Stimulated activated CD8-positive, alpha-beta memory T cell treated with anti-CD3 and anti-CD28 coated beads, Interleukin-4, amount 100 ng/mL, for 1 hour (primary cell): ENCODE data around the gene KRTAP9-6.
"Not testable (repeated sequence)": the region's sequence is repeated elsewhere in the genome, so short reads cannot be mapped to it uniquely, and the experiment has no call there.

Experiments
- DNase-seq, 2 donors: peaks; one replicate each; pipeline ENCODE4 v3.0.0-alpha.2; 2020; ENCODE audit warnings: low read depth in 2 of 2, low spot score in 1 of 2

The KRTAP9-6 gene, protein sequence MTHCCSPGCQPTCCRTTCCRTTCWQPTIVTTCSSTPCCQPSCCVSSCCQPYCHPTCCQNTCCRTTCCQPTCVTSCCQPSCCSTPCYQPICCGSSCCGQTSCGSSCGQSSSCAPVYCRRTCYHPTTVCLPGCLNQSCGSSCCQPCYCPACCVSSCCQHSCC

DNA sequence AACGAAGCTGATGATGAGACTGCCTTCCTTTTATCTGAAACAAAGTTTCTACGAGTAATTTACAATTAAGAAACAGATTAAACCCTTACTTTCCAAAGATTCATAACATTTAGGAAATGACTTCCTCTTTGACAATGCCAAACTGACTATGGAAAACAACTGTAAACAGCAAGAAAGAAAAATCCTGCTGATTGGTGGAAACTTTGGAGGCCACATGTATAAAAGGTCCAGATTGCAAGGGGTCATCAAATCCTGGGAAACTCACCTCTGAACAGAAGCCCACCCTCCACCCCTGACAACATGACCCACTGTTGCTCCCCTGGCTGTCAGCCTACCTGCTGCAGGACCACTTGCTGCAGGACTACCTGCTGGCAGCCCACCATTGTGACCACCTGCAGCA, at the start of gene KRTAP9-6:
KRTAP9-6 (plus strand) TSS at position 301 of the 400 bp plus-strand sequence; CDS start at position 301, 0 bp downstream.
- no peak for DNase-seq

DNA sequence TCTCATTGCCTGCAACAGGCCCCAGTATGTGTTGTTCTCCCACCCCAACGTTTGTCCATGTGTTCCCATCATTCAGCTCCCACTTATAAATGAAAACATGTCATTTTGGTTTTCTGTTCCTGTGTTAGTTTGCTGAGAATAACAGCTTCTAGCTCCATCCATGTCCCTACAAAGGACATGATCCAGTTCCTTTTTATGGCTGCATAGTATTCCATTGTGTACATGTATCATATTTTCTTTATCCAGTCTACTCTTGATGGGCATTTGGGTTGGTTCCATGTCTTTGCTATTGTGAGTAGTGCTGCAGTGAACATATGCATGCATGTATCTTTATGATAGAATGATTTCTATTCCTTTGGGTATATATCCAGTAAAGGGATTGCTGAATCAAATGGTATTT, 49.5 kb upstream of the KRTAP9-6 start:
- DNase-seq: no peak

DNA sequence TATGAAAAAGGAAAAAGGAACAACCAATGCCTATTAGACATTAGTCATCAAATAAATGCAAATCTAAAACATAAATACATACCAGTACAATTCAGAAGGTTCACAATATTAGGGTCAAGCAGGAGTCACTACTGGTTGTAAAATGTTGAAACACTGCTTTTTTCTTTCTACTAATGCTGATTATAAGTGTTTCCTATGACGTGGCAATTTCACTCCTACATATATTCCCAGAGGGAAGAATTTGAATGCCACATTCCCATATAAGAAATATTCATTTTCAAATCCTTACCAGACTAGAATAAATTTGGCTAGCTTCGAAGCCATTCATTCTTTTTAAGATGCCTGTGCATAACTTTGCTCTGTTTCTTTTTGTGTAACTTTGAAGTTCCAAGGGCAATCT, 41.4 kb upstream of the KRTAP9-6 start:
- DNase-seq: no peak

DNA sequence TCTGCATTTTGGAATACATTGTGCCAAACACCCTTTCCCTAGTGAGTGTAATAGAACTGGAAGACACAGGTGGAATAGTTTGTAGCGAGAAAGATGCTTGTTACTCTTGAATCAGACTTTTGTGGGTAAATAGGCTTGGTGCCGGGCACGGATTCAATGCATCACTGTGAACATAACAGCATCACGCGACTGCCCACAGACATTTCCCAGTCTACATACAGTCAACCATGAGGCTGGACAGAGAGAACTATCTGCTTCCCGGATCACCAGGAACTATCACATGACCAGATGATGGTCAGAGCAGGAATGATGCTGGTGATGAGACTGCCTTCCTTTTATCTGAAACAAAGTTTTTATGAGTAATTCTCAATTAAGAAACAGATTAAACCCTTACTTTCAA, 39.1 kb upstream of the KRTAP9-6 start:
- DNase-seq: no peak

DNA sequence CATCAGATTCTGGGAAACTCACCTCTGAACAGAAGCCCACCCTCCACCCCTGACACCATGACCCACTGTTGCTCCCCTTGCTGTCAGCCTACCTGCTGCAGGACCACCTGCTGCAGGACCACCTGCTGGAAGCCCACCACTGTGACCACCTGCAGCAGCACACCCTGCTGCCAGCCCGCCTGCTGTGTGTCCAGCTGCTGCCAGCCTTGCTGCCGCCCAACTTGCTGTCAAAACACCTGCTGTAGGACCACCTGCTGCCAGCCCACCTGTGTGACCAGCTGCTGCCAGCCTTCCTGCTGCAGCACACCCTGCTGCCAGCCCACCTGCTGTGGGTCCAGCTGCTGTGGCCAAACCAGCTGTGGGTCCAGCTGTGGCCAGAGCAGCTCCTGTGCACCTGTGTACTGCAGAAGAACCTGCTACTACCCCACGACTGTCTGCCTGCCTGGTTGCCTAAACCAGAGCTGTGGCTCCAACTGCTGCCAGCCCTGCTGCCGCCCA, 38.5 kb upstream of the KRTAP9-6 start, which contains the start of gene KRTAP9-2:
KRTAP9-2 (plus strand) TSS at position 51 of the 498 bp plus-strand sequence; CDS start at position 58, 7 bp downstream.
- DNase-seq: not testable (repeated sequence)

DNA sequence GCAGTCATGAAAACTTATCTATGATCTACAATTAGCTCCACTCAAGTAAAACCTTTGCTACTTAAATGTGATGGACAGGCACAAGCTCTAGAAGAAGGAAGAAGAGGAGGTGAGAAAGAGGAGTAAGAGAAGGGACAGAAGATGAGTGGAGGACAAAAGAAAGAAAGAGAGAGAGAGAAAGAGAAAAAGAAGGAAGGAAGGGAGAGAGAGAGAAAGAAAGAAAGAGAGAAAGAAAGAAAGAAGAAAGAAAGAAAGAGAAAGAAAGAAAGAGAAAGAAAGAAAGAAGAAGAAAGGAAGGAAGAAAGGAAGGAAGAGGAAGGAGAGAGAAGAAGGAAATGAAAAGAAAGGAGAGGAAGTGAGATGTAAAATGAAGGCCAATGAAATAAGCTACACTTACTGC, 35.1 kb upstream of the KRTAP9-6 start:
- no peak for DNase-seq

DNA sequence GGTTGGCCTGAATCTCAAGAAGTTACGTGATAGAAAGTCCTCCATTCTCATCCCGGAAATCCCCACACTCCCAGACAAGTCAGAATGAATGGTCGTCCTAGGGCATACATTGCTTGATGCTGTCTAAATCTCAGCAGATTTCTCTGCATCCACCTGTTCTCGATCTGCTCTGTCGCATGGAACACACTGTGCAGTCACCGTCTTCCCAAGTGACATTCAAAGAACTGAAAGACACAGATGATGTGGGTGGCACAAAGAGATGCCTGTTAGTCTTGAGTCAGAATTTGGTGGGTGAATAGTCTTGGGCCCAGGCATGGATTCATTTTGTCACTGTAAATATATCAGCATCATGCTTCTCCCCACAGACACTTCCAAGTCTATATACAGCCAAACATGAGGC, 33.4 kb upstream of the KRTAP9-6 start:
- DNase-seq: no peak

DNA sequence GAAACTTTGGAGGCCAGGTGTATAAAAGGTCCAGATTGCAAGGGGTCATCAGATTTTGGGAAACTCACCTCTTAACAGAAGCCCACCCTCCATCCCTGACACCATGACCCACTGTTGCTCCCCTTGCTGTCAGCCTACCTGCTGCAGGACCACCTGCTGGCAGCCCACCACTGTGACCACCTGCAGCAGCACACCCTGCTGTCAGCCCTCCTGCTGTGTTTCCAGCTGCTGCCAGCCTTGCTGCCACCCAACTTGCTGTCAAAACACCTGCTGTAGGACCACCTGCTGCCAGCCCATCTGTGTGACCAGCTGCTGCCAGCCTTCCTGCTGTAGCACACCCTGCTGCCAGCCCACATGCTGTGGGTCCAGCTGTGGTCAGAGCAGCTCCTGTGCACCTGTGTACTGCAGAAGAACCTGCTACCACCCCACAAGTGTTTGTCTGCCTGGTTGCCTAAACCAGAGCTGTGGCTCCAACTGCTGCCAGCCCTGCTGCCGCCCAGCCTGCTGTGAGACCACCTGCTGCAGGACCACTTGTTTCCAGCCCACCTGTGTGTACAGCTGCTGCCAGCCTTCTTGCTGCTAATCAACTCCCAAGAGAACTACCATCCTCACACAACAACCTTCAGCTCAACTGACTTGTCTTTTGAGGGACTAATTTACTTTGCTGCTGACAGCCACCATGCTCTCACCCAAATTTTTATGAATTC, 32.6 kb upstream of the KRTAP9-6 start, which contains the start of gene KRTAP9-3:
KRTAP9-3 (plus strand) TSS at position 51 of the 707 bp plus-strand sequence; CDS start at position 104, 53 bp downstream.
- not testable (repeated sequence) for DNase-seq

DNA sequence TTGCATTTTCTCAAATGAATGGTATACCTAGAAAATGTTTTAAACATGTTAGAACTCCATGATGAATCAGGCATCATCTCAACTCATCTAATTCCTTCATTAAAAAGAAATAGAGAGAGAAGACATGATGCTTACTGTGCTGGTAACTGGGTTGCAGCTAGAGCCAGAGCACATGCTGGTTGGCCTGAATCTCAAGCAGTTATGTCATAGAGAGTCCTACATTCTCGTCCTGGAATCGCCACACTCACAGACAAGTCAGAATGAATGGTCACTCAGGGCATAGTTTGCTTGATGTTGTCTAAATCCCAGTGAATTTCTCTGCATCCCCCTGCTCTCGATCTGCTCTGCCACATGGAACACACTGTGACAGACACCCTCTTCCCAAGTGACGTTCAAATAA, 28.1 kb upstream of the KRTAP9-6 start:
- not testable (repeated sequence) for DNase-seq

DNA sequence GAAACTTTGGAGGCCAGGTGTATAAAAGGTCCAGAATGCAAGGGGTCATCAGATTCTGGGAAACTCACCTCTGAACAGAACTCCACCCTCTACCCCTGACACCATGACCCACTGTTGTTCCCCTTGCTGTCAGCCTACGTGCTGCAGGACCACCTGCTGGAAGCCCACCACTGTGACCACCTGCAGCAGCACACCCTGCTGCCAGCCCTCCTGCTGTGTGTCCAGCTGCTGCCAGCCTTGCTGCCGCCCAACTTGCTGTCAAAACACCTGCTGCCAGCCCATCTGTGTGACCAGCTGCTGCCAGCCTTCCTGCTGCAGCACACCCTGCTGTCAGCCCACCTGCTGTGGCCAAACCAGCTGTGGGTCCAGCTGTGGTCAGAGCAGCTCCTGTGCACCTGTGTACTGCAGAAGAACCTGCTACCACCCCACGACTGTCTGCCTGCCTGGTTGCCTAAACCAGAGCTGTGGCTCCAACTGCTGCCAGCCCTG, 27.2 kb upstream of the KRTAP9-6 start, which contains the start of gene KRTAP9-8:
KRTAP9-8 (plus strand) TSS at position 51 of the 489 bp plus-strand sequence; CDS start at position 104, 53 bp downstream.
- not testable (repeated sequence) for DNase-seq

DNA sequence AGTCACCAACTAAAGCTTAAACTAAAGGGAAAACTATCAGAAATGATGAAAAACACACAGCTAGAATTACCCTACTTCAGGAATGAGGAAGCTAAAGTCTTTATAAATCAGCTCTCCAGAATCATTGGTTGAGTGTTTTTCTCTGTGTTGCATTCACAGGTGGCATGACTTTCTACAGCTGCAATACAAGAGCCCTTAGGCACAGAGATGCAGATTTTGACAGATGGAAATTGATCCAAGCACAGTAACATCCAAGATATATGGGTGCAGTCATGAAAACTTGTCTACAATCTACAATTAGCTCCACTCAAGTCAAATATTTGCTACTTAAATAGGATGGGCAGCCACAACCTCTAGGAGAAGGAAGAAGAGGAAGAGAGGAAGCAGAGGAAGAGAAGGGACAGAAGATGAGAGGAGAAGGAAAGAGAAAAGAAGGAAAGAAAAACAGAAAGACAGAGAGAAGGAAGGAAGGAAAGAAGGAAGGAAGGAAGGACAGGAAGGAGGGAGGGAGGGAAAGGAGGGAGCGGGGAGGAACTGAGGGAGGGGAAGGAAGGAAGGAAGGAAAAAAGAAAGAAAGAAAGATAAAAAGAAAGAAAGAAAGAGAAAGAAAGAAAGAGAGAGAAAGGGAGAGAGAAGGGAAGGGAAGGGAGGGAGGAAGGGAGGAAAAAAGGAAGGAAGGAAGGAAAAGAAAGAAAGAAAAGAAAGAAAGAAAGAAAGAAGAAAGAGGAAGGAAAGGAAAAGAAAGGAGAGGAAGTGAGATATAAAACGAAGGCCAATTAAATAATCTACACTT, 18.0 kb upstream of the KRTAP9-6 start:
- DNase-seq: not testable (repeated sequence)

DNA sequence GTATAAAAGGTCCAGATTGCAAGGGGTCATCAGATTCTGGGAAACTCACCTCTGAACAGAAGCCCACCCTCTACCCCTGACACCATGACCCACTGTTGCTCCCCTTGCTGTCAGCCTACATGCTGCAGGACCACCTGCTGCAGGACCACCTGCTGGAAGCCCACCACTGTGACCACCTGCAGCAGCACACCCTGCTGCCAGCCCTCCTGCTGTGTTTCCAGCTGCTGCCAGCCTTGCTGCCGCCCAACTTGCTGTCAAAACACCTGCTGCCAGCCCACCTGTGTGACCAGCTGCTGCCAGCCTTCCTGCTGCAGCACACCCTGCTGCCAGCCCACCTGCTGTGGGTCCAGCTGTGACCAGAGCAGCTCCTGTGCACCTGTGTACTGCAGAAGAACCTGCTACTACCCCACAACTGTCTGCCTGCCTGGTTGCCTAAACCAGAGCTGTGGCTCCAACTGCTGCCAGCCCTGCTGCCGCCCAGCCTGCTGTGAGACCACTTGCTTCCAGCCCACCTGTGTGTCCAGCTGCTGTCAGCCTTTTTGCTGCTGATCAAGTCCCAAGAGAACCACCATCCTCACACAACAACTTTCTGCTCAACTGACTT, 15.4 kb upstream of the KRTAP9-6 start, which contains the start of gene KRTAP9-4:
KRTAP9-4 (plus strand) TSS at position 51 of the 604 bp plus-strand sequence; CDS start at position 85, 34 bp downstream.
- not testable (repeated sequence) for DNase-seq

DNA sequence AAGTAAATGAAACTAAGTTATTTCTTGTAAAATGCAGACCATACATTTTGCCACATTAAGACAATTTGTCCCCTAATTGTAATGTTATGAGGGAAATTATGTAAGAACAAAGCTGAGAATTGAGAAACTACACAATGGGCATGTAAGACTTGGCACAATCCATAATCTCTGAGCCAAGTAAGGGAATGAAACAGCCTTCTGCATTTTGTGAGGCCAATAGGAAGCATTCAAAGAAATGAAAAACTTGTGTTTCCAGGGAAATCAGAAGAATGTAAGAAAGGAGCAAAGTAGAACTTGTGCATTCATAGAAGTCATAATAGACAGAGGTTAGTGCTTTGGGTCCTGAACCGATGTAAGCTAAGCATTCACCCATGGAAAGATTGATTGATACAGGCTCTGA, 13.9 kb upstream of the KRTAP9-6 start:
- DNase-seq: no peak

DNA sequence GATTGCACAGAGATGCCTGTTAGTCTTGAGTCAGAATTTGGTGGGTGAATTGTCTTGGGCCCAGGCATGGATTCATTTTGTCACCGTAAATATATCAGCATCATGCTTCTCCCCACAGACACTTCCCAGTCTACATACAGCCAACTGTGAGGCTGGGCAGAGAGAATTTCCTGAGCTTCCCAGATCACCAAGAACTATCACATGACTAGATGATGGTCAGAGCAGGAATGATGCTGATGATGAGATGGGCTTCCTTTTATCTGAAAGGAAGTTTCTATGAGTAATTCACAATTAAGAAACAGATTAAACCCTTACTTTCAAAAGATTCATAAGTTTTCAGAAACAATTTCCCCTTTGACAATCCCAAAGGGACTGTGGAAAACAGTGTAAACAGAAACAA, 10.3 kb upstream of the KRTAP9-6 start:
- DNase-seq: no peak

DNA sequence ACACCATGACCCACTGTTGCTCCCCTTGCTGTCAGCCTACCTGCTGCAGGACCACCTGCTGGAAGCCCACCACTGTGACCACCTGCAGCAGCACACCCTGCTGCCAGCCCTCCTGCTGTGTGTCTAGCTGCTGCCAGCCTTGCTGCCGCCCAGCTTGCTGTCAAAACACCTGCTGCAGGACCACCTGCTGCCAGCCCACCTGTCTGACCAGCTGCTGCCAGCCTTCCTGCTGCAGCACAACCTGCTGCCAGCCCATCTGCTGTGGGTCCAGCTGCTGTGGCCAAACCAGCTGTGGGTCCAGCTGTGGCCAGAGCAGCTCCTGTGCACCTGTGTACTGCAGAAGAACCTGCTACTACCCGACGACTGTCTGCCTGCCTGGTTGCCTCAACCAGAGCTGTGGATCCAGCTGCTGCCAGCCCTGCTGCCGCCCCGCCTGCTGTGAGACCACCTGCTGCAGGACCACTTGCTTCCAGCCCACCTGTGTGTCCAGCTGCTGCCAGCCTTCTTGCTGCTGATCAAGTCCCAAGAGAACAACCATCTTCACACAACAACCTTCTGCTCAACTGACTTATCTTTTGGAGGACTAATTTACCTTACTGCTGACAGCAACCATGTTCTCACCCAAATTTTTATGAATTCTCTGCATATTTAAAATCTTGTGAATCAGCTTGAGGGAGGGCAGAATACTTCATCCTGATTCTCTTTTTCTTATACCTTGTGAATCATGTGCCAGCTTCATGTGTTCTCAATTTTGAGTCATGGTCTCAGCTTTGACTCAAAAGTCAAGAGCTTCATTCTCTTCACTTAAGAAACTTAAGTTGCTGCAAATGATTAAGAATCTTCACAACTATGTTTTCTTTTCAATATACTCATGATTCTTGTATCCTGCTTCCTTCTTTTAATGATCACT, 9.5 kb upstream of the KRTAP9-6 start, which contains the start of gene KRTAP9-9:
KRTAP9-9 (plus strand) TSS at position 4 of the 910 bp plus-strand sequence.
- not testable (repeated sequence) for DNase-seq

DNA sequence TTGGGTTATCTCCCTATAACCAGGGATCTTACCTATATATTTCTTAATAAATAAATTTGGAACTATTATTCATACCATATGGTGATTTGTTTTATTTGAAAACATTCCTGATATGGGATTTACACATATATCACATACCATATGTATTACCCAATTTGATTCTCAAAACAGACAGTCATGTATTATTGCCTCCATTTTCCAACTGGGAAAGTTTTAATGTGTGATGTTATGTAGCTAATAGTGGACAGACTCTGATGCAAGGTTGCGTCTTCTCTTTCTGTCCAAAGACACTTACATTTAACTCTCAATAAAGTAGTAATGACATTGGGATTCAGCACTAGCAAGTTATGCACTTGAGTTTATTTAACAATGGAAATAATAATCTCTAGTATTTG, 8.9 kb upstream of the KRTAP9-6 start:
- DNase-seq: no peak

DNA sequence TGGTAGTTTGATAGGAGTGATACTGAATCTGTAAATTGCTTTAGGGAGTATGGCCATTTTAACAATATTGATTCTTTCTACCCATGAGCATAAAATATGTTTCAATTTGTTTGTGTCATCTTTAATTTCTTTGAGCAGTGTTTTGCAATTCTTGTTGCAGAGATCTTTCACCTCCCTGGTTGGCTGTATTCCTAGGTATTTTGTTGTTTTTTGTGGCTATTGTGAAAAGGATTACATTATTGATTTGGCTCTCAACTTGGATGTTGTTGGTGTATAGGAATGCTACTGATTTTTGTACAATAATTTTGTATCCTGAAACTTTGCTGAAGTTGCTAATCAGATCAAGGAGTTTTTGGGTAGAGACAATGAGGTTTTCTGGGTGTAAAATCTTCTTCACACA, 6.8 kb upstream of the KRTAP9-6 start:
- DNase-seq: no peak

DNA sequence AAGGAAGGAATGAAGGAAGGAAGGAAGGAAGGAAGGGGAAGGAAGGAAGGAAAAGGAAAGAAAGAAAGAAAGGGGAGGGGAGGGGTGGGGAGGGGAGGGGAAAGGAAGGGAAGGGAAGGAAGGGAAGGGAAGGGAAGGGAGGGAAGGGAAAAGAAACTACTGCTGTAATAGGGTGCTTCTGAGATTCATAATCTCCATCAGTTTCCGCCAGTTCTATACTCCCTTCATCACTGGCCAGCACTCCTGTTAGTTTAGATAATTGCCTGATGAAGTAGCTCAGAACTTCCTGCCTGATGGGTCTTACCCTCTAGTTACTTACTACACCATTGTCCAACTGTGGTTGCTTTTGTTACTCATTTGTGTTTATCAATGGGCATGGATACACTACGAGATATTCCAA, 2.0 kb upstream of the KRTAP9-6 start:
- DNase-seq: no peak

DNA sequence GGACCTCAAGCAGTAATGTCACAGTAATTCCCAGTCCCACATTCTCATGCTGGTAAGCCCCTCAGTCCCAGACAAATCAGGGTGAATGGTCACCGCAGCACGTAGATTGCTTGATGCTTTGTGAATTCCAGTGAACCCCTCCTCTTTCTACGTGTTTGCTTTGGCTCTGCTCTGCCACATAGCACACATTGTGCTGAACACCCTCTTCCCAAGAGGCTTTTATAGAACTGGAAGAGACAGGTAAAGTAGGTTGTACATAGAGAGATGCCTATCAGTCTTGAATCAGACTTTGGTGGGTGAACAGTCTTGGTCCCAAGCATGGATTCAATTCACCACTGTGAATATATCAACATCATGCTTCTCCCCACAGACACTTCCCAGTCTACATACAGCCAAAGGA, 579 bp upstream of the KRTAP9-6 start:
- no peak for DNase-seq

DNA sequence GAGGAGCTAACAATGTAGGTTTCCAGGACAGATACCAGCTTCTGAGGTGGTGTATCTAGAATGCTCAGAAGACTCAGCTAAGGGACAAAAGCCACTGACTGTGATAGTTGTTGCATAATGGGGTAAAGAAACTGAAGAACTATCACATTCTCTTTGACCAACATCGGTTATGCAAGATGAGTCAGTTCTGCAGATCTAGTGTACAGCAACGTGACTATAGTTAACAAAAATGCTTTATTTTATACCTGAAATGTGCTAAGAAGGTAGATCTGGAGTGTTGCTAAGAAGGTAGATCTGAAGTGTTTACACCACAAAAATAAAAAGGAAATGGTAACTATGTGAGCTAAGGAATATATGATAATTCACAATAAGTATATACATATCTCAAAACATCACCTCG, 2.5 kb downstream of the KRTAP9-6 start:
- no peak for DNase-seq
